Testis (tissue), 2 donors: ENCODE results near the gene GPR176.

ENCODE experiments used
- CTCF ChIP-seq, 3 experiments: fragments of 450-650 bp in 2 of 3; fragments of 200-600 bp in 1 of 3; sonication (generic) in 1 of 3; IDR thresholded peaks; one replicate each; pipeline ENCODE4 v1.5.1; 2016 to 2019; ENCODE audit warnings: antibody characterized with exemption in 3 of 3, mild to moderate bottlenecking in 2 of 3, moderate library complexity in 1 of 3
- POLR2A ChIP-seq: fragments of 450-650 bp; IDR thresholded peaks from one replicate; pipeline ENCODE4 v1.6.1; 2017; ENCODE audit warnings: antibody characterized with exemption, mild to moderate bottlenecking, moderate library complexity

DNA sequence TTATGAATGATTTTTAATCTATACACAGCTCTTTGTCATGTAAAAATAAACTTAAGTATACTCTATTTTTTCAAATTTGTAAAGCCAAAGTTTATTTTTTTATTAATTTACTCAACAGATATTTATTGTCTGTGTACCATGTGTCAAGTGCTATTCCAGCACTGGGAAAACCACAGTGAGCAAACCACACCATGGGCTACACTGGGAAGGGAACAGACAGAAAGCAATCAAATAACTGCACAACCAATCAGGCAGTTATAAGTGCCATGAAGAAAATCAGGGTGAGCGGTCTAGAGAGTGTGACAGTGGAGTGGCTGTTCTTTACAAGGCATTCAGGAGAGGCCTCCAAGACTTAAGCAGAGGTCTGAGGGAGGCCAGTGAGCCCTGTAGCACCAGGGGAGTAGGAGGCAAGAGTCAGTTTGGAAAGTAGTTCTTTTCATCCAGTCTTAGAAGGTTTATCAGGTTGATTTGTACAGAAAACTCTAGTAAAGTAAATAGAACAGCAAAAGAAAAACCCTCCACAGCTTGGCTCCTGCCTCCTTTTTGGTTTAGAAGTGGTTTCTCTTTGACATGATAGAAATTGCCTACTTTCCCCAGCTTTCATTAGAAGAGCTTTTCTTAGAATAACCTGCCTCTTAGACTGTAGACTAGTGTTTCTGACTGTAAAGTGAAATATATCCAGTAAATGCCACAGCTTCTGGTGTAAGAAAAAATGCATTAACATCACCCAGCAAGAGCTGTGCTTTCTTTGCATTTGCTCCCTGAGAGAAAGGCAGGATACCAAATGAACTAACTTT is 27.5 kb upstream of the GPR176 start:
- TF ChIP-seq CTCF (IDR thresholded peaks at IDR 0.05) = no peak
- no peak for TF ChIP-seq POLR2A
